Occipital lobe (tissue), 3 donors: ENCODE results near the gene MYO1D. TPM values are rescaled to one million over a fixed set of nuclear protein-coding genes. Genes with fewer than 3 reads are reported as not detected.
"Not testable (repeated sequence)": the region's sequence is repeated elsewhere in the genome, so short reads cannot be mapped to it uniquely, and the experiment has no call there.

ENCODE experiments used
- DNase-seq: peaks from one replicate; lab custom pipeline; 2025; lab: John Stamatoyannopoulos, UW
- small RNA-seq: library from RNA; depleted of rRNA; stranded (forward); fragments of <200 nt; gene quantifications from one replicate; pipeline ENCODE3, GENCODE V24; 2014
- total RNA-seq: library from RNA; depleted of rRNA; stranded (reverse); fragments of >200 nt; gene quantifications from one replicate; pipeline ENCODE4 v1.2.3, GENCODE V29; 2014

MYO1D gene
- total RNA-seq, 1 donor from 2014 or later: 61.0 TPM

DNA sequence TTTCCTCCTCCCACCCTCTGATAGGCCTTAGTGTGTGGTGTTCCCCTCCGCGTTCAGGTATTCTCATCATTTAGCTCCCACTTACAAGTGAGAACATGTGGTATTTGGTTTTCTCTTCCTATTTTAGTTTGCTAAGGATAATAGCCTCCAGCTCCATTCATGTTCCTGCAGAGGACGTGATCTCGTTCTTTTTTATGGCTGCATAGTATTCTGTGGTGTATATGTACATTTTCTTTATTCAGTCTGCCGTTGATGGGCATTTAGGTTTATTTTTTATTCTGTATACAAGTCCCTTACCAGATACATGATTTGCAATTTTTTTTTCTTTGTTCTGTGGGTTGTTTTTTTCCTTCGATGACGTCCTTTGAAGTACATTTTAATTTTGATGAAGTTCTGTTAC is 409.0 kb downstream of the MYO1D start:
- DNase-seq: no peak

DNA sequence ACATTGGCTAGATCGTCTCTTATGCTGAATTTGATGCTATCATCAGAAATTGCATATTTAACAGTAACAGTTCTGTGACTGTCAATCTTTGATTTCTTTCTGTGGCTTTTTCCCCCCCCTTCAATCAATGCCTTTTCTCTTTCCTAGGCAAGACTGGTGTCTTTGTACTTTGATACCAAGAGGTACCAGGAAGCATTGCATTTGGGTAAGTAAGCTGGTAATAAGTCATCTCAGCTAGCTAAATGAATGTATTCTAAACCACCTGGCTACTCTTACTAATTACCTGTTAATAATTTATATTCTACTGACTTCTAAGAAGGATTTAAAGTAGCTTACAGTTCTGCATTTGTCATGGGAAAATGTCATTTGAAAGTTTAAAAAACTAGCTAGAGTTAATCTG is 412.6 kb downstream of the MYO1D start:
- DNase-seq: no peak

DNA sequence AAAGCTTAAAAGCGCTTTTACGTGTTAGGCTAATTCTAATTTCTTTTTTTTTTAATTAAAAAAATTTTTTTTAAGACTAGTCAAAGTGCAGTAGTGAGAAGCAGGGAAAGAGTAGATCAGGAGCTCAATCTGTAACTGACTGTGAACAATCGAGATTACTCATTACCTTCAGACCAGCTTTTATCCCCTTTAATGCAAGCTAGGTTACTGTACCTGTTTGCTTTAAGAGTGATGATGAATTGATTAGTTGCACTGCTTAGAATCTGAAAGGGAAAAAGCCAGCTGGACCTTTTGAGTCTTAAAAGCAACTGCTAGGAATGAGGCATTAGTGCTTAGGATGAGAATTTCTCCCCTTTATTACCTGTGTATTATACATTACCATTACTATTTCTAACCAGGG is 413.6 kb downstream of the MYO1D start:
- DNase-seq: no peak

GRCh38 chr17:32461853-32462617 is 414.9 kb downstream of the MYO1D start:
- no peak for DNase-seq

GRCh38 chr17:32461498-32461852 is 415.4 kb downstream of the MYO1D start:
- no peak for DNase-seq

GRCh38 chr17:32460054-32460453 is 416.9 kb downstream of the MYO1D start:
- no peak for DNase-seq

DNA sequence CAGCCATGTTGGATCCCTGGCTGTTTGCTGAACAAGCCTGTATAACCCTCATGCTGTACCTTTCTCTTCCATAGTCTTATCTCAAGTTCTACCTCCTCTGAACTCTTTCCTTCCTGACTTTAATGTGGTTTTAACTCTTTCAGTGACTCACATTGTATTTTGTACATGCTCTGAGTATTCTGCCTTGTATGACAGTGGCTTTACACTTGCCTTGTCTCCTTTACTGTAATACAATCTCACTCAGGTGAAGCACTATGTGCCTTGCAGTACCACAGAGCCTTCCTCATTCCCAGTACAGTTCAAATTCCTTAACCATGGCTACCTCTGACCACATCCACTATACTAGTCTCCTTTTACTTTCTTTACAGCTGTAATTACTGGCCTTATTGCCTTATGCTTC is 418.6 kb downstream of the MYO1D start:
- DNase-seq: no peak

GRCh38 chr17:32453370-32453769 is 423.6 kb downstream of the MYO1D start:
- DNase-seq: no peak

GRCh38 chr17:32452281-32452680 is 424.6 kb downstream of the MYO1D start:
- no peak for DNase-seq

DNA sequence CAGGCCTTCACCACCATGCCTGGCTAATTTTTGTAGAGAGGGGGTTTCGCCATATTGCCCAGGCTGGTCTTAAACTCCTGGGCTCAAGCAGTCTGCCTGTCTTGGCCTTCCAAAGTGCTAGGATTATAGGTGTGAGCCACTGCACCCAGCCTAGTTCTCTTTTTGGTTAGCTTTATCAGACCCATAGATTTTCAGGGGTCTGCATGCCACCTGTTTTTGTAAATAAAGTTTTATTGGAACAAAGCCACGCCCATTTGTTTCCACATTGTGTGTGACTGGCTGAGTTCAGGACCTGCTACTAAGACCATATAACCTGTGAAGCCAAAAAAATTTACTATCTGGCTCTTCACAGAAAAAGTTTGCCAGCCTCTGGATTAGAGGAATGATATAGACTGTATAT is 425.0 kb downstream of the MYO1D start:
- no peak for DNase-seq

DNA sequence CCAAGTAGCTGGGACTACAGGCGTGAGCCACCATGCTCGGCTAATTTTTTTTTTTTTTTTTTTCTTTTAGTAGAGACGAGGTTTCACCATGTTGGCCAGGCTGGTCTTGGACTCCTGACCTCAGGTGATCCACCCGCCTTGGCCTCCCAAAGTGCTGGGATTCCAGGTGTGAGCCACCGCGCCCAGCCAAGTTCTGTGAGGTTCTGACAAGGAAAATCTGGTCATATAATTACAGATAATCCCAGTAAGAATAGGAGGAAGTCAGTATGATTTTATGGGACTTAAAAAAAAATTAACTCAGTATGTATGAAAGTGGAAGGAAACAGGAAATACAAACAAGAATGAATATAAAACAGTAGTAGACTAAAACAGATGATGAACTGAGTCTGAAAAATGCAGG is 426.5 kb downstream of the MYO1D start:
- not testable (repeated sequence) for DNase-seq

DNA sequence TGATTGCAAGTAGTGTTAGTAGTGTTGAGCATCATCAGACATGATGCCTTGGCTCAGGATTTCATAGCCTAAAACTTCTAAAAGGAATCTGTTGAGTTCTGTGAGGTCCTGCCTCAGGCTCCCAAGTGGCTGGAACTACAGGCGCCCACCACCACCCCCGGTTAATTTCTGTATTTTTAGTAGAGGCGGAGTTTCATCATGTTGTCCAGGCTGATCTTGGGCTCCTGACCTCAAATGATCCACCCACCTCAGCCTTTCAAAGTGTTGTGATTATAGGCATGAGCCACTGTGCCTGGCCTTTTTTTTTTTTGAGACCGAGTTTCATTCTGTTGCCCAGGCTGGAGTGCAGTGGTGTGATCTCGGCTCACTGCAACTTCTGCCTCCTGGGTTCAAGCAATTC is 427.0 kb downstream of the MYO1D start:
- no peak for DNase-seq

- DNase-seq: no peak
Measured at GRCh38 chr17:32446949-32447348, 430.0 kb downstream of the MYO1D start.

DNA sequence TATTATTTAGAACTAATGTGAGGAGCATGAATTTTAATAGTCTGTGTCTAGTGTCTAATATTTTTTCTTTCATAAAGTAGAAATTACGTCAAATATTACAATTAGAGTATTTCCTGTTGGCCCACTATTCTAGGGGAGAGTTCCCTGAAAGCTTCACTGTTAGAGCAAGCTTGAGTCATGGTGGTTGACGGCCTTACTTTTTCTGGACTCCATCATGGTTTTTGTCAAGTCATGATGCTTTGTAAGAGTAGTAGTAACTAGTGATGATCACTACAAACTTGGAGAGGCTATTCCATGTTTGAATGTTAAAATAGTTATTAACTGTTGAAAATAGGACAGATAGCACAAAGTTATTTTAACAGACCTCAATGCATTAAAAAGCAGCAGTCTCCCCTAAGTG is 431.0 kb downstream of the MYO1D start:
- no peak for DNase-seq

GRCh38 chr17:32445497-32445896 is 431.4 kb downstream of the MYO1D start:
- DNase-seq: no peak

- peak; percentile 39 for DNase-seq
Measured at GRCh38 chr17:32445074-32445415, 431.9 kb downstream of the MYO1D start.

DNA sequence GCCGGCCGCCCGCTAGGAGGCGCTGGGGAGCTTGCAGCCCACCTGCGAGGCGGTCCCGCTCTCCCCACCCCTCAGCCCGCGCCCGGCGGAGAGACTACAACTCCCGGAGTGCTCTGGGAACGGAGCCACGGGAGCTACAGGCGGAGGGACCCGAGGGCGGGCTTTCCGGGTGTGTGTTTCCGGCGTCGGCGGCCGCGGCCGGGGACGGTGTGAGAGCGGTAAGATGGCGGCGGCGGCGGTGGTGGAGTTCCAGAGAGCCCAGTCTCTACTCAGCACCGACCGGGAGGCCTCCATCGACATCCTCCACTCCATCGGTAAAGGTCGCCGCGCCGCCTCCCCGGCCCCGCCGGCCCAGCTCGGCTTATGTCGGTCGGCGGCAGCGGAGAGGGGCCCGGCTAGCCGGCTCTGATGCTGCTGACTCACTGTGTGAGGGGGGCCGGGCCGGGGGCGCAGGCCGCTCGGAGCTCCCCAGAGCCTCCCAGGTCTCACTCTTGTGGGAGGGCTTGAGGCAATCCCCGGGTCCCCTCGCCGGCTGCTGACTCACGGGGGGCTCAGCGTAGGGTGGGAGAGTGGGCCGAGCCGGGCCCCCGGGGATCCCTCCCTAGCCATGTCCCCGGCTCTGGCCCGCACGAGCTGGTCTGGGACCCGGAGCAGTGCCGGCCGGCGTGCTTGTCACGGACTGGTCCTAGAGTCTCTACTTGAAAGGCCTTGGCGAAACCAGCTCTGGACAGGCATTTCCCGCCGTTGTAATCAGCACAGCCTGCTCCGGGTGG is 432.4 kb downstream of the MYO1D start, which contains the start of gene PSMD11:
Gene PSMD11, plus strand, starts transcription at position 210 of the 773 bp plus-strand sequence. Its CDS starts 14 bp downstream, at position 224.
- DNase-seq: peak; percentile 96

GRCh38 chr17:32443827-32444300 is 433.1 kb downstream of the MYO1D start:
- no peak for DNase-seq

Small RNA genes lying within 50 kb of the gene (small RNA-seq; reads per million reads assigned to genes)
- gene RF00019: not detected

Other genes with a start within 250 kb of the MYO1D start
- gene TMEM98, start 51.0 kb upstream of the MYO1D start, total RNA-seq: 35.6 TPM
- gene SPACA3, start 114.7 kb upstream of the MYO1D start, total RNA-seq: not detected